Transverse colon (tissue), 4 donors: ENCODE results near the gene NEURL1B.

Source experiments
- CTCF ChIP-seq, 5 experiments: fragments of 200-600 bp in 3 of 5; fragments of 450-650 bp in 2 of 5; sonication (generic) in 3 of 5; IDR thresholded peaks; 1 replicate in 2 of 5; 2 replicates in 3 of 5; pipeline ENCODE4 v1.5.1; 2016 to 2017; ENCODE audit warnings: antibody characterized with exemption in 5 of 5, inconsistent platforms in 3 of 5, mild to moderate bottlenecking in 2 of 5, moderate library complexity in 1 of 5
- POLR2A ChIP-seq: fragments of 450-650 bp; IDR thresholded peaks from one replicate; pipeline ENCODE4 v1.6.1; 2016; ENCODE audit warnings: antibody characterized with exemption, mild to moderate bottlenecking, moderate library complexity
- POLR2AphosphoS5 ChIP-seq, 3 donors: sonication (generic); formaldehyde crosslinking; IDR thresholded peaks; one replicate each; pipeline ENCODE4 v1.6.1; 2016; ENCODE audit warnings: antibody characterized with exemption in 3 of 3

GRCh38 chr5:172671091-172671490 lies 30.0 kb downstream of the NEURL1B start:
- TF ChIP-seq CTCF (IDR thresholded peaks at IDR 0.05) (no peak), POLR2A (no peak), POLR2AphosphoS5 (IDR thresholded peaks at IDR 0.05) (no peak)
